NCI-H524 treated with DMSO at 0.1 percent for 48 hours (cell line): ENCODE results near the gene WIPF3.

ENCODE experiments used
- DNase-seq: peaks from one replicate; lab custom pipeline; 2025; lab: John Stamatoyannopoulos, UW

The WIPF3 gene

GRCh38 chr7:29955075-29955792 is 148.9 kb downstream of the WIPF3 start:
- no peak for DNase-seq

DNA sequence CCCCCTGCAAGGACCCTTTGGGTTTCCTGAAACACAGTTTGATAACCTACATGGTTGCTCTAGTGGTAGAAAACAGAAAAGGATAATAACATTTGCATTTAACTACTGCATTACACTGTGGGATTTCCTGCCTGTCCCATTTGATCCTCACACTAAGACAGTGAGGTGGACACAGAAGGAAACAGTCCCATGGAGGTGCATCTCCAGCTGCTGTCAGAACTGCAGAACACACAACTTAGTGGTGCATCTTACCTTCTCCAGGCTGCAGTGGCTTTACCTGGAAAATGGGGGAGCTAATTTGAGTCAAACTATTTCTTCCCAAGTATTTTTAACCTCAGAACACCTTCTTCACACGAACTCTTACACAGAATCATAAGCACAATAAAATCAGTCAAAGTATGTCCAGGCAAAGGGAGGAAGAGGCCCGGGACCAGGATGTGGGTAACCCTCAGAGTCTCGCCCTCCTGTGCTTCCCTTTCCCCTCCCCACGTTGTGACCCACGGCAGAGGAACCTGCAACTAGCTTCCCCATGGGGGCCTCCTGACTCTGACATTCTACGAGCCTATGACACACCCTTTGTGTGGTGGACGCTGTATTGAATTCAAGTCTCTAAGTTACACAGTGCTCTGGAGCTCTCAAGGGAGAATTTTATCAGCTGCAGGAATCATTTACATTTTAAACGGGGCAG is 149.6 kb downstream of the WIPF3 start:
- no peak for DNase-seq

DNA sequence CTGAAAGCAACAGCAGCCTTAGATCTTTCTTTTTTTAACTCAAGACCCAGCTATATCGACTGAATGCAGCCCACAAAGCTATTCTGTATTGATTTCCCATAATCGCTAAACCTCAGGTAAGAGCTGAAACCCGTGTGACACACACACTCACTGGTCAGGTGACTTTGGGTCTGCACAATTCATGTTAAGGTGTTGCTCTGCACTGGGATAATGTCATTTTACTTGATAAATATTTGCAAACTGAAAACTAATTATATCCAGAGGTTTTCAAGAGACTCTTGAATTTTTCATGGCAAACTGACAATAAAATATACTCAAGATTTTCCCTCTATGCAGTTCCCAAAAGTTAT is 150.2 kb downstream of the WIPF3 start:
- no peak for DNase-seq

GRCh38 chr7:29957521-29958310 is 151.4 kb downstream of the WIPF3 start:
- DNase-seq, result peak; percentile 97

- DNase-seq, result no peak
Observed at GRCh38 chr7:29958667-29959358, 152.5 kb downstream of the WIPF3 start.

DNA sequence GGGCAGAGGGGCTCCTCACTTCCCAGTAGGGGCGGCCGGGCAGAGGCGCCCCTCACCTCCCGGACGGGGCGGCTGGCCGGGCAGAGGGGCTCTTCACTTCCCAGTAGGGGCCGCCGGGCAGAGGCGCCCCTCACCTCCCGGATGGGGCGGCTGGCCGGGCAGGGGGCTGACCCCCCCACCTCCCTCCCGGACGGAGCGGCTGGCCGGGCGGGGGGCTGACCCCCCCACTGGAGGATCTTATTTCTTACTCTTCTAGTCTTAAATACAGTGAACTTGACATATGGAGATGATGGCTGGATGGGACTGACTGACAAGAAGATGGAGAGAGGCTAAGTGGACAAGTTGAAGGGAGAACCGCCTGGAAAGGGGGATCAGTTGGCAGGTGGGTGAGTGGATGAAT is 155.3 kb downstream of the WIPF3 start:
- DNase-seq, result peak; percentile 45

GRCh38 chr7:29962035-29962434 is 155.7 kb downstream of the WIPF3 start:
- no peak for DNase-seq

DNA sequence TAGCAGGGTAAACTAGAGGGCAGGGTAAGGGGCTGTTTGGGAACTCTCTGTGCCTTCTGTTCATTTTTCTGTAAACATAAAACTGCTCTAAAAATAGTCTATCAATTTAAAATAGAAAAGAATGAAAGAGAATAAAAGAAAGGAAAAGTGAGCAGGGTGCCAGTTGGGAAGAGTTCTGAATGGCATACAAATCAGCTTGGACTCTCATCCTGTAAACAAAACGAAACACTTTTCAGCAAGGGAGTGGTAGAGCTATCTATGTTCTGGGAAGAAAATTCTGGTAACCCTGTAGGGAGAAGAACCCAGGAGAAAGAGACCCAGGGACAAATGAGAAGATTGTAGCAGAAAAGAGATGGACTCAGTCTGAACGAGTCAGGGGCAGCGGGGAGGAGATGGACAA is 158.7 kb downstream of the WIPF3 start:
- no peak for DNase-seq
